Fibroblast of skin of left quadriceps (primary cell): Measurements from ENCODE around the gene PCDHGB4.
"Not testable (repeated sequence)": the region's sequence is repeated elsewhere in the genome, so short reads cannot be mapped to it uniquely, and the experiment has no call there.

ENCODE experiments used
- DNase-seq, 2 experiments: peaks; one replicate each; pipeline ENCODE4 v3.0.0-alpha.2; 2013; ENCODE audit warnings: low read depth in 2 of 2

The PCDHGB4 gene

GRCh38 chr5:141398608-141399007, 11.1 kb downstream of the PCDHGB4 start:
- no peak for DNase-seq

- no peak for DNase-seq
These were observed 12.2 kb downstream of the PCDHGB4 start for GRCh38 chr5:141399555-141400258.

- DNase-seq, result no peak
These were observed 15.2 kb downstream of the PCDHGB4 start, which contains the start of gene PCDHGA9 for GRCh38 chr5:141402553-141403243. PCDHGA9 (plus strand) TSS chr5:141402778; CDS start chr5:141402953, 175 bp downstream.

- DNase-seq, result no peak
These were observed 15.9 kb downstream of the PCDHGB4 start for GRCh38 chr5:141403387-141403786.

- not testable (repeated sequence) for DNase-seq
These were observed 20.4 kb downstream of the PCDHGB4 start, which contains the start of gene PCDHGB6 for GRCh38 chr5:141407790-141408505. PCDHGB6 (plus strand) TSS chr5:141408021; CDS start chr5:141408203, 182 bp downstream.

- no peak for DNase-seq
These were observed 22.3 kb downstream of the PCDHGB4 start for GRCh38 chr5:141409598-141410306.

GRCh38 chr5:141411575-141411974, 24.1 kb downstream of the PCDHGB4 start:
- DNase-seq, result no peak

- DNase-seq, result peak in 1 of 2 experiments; percentile 47
These were observed 25.5 kb downstream of the PCDHGB4 start, which contains the start of gene PCDHGA10 for GRCh38 chr5:141412854-141413539. PCDHGA10 (plus strand) TSS chr5:141412987; CDS start chr5:141413176, 189 bp downstream.

- no peak for DNase-seq
These were observed 26.1 kb downstream of the PCDHGB4 start for GRCh38 chr5:141413540-141414069.

- not testable (repeated sequence) for DNase-seq
These were observed 27.2 kb downstream of the PCDHGB4 start for GRCh38 chr5:141414548-141415274.

GRCh38 chr5:141415275-141415618, 27.7 kb downstream of the PCDHGB4 start:
- not testable (repeated sequence) for DNase-seq

- peak; percentile 61 to 65 for DNase-seq
These were observed 30.1 kb downstream of the PCDHGB4 start, which contains the start of gene PCDHGB7 for GRCh38 chr5:141417494-141418172. PCDHGB7 (plus strand) TSS chr5:141417677; CDS start chr5:141417860, 183 bp downstream.

GRCh38 chr5:141419074-141419880, 31.8 kb downstream of the PCDHGB4 start:
- no peak for DNase-seq

GRCh38 chr5:141420855-141421488, 33.5 kb downstream of the PCDHGB4 start, which contains the start of gene PCDHGA11:
PCDHGA11 (plus strand) TSS chr5:141421051; CDS start chr5:141421228, 177 bp downstream.
- peak in 1 of 2 experiments; percentile 41 for DNase-seq

GRCh38 chr5:141421489-141421855, 34.0 kb downstream of the PCDHGB4 start:
- DNase-seq, result no peak

GRCh38 chr5:141422742-141423291, 35.3 kb downstream of the PCDHGB4 start:
- DNase-seq, result no peak

- DNase-seq, result no peak
These were observed 40.4 kb downstream of the PCDHGB4 start for GRCh38 chr5:141427783-141428426.
